ENCODE results near the gene BCAR1. TPM values are rescaled to one million over a fixed set of nuclear protein-coding genes. Genes with fewer than 3 reads are reported as not detected.
"Not testable (repeated sequence)": the region's sequence is repeated elsewhere in the genome, so short reads cannot be mapped to it uniquely, and the experiment has no call there.

BCAR1 gene
- total RNA-seq, 1 experiment from 2014 or later = 12.9 TPM

GRCh38 chr16:75256059-75256571 lies 4.7 kb upstream of the BCAR1 start:
- no peak for DNase-seq (ENCODE audit: low spot score)

DNA sequence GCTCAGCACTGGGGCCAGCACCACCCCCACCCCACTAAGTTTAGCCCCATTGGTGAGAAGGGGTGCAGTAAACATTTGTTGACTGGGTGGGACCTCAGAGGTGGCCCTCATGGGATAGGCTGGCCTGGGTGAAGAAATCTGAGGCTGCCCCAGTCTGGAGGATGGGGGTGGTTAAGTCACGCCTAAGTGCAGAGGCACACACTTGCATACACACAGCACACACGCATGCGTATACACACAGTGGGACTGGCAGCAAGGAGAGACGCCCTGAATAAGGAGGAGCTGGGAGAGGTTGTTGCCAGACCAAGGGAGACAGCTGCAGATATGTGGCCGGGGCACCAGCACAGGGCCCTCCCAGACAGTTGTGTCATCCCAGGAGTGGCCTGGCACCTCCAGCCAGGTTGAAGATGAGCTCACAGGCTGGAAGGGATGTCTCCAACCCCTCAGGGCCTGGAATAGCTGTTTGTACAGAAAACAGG lies 3.0 kb upstream of the BCAR1 start:
- DNase-seq (ENCODE audit: low spot score) = no peak

DNA sequence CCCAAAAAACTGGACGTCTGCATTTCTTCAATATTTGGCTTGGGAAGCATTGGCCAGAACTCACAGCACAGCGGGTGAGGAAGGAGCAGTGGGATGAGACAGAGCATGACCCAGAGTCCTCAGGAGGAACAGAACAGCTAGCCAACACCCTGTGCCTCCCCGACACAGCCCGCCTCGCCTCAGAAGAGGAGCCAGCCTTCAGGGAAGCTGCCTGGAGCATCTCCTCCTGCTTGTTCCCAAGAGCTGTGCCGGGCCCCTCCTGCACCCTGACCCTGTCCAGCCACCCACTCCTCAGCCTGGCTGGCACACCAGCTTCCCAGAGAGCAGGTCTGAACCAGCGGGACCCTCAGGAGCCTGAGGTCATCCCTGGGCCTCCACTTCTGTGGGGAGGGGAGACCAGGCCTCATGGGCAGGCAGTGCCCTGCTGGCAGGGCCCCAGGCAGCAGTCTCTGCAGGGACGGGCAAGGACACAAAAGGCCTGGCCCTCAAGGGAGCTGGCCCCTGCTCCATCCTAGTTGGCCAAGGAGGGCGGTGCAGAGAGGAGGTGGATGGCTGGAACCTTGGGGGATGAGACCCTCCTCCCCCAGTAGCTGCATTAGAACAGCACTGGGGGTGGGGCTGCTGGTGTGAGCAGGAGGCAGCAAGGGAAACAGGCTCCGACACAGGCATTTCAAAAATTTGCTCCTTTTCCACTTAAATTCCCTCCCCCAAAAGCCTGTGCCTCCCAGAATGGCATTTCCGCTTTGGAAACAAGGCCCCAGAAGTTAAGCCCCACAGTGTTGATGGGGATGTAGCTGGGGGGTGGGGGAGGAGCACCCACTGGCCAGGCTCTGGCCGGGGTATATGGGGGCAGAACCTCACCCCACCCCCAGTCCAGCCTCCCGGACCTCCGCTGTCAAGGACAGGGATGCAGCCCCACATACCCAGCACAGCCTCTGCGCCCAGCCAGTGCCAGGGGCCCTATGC lies 1.8 kb upstream of the BCAR1 start:
- no peak for DNase-seq (ENCODE audit: low spot score)

GRCh38 chr16:75252049-75252864 lies 833 bp upstream of the BCAR1 start:
- no peak for DNase-seq (ENCODE audit: low spot score)

- no peak for DNase-seq (ENCODE audit: low spot score)
Measured at GRCh38 chr16:75250809-75251279, 580 bp downstream of the BCAR1 start.

DNA sequence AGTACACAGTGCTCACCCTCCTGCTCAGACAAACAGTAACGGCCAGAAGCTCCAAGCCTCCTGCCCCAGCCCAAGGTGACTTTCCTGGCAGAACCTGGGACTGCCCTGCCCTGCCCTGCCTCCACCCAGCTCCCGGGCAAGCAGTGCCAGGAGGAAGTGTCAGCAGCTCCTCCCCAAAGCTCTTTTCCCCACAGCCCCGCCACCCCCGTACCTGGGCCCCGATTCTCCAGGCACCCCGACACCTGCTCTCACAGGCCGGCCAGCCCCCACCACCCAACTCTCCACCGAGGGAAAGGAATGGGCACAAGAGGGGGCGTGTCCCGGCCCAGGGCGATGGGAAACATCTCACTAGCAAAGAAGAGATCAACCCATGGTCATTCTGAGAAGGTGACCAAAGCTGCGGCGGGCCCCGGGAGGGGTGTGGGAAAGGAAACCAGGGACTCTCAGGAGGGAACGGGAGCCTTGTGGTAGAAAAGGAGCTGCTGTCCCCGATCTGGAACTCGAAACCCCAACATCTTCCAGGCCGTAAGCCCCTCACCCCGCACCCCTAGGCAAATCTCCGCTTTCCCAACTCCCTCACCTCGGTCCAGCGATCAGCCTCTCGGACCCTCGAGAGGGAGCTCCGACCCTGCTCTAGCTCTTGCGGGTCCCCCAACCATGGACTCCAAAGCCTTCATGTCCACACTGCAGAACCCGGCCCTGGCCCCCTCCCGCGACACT lies 1.2 kb downstream of the BCAR1 start:
- no peak for DNase-seq (ENCODE audit: low spot score)

DNA sequence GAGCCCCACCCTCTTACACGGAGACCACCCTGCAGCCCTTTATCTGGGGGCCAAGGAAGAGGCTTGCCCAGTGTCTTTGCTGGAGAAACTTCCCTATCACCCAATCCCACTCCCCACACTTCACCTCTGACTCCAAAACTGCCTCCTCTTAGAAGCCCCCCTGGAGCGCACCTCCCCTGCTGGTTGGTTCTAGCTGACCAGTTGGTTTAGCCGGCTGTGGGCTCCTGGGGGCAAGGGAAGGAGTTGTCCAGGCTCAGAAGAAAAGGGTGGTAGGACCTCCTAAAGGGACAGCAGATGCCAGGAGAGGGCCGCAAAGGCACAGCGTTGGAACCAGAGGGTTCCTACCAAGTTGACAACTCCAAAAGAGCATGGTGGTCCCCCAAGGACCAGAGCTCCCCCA lies 2.0 kb downstream of the BCAR1 start:
- no peak for DNase-seq (ENCODE audit: low spot score)

- DNase-seq (ENCODE audit: low spot score) = no peak
Measured at GRCh38 chr16:75248536-75249380, 2.7 kb downstream of the BCAR1 start.

DNA sequence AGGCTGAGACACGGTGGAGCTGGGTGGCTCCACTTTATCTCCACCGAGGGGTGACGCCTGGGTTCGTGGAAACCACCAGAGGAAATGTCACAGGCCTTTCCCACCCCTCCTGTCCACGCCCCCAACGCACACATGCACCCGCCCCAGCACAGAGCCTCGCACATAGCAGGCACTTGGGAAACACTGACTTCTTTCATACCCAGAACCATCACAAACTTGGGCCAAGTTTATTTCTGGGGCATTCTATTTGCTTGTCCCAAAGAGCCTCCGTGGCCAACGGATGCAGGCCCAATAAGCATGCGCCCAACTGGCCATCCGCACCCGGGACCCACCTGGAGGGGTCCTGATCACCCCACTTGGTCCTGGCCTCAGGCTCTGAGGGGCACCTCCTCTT lies 3.3 kb downstream of the BCAR1 start:
- no peak for DNase-seq (ENCODE audit: low spot score)

- no peak for DNase-seq (ENCODE audit: low spot score)
Measured at GRCh38 chr16:75247249-75247648, 4.2 kb downstream of the BCAR1 start.

DNA sequence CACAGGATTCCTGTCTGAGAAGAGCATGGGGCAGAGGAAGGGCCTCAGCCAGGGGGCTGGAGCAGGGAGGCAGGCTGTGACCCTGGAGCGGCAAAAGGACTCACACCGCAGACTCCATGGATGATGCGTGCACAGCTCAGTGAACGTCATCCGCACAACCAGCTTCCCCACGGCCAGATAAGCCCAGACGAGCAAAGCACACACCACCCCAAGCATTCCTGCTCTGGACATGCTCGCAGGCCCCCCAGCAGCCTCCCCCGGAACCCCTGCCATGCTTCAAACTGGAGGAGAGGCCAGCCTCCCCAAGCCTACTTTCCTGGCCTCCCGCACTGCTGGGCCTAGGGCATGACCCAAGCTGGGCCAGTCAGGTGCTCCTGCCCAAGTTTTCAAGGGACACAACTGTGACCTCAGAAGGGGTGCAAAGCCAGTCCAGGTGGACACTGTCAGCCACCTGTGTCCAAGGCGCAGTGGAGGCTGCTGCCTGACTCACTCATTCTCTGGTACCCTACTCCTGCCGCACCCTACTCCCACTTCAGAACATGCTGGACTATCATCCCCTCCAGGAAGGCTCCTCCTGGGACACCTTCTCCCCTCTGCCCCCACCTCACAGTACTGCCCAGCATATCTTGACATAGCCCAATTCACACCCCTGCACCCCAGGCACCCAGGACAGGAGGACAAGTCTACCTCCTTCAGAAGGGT lies 4.8 kb downstream of the BCAR1 start:
- DNase-seq (ENCODE audit: low spot score) = no peak

DNA sequence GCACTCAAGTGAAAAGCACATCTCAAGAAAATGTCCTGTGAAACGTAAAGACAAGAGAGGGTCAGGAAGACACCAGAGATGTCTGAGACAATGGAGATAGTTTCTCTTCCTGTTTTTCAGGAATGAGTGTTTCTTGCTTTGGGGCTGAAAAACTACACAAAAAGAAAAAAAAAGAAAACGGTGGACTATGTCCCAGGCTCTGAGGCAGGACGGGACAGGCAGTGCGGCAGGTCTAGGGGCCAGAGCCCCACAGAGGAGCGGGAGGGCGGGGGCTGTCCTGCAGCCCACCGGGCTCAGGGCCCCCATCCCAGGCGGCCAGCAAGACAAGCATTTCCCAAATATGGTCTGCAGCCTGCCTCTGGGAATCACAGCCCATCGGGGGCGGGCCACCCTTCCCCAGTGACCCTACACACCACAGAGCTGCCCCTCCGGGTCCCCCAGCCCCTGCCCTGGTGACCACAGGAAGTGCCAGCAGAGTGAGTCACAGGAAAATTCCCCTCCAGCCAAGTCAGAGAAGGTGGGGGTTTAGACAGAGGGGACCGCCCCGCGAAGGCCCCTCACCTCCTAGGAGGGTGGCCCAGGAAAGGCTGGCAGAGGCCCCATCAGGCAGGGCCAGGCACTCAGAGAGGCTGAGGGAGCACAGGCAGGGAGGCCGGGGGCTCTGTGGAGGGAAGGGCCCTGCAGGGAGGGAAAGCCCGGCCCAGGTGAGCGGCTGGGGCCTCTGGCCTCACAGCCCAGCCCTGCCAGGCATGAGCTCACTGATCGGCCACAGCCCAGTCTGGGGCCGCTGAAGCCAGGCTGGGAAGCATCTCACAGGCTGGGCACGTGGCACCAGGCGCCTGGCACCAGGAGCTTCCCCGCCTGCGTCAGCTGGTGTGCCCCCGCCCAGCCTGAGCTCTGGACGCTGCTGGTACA lies 6.3 kb downstream of the BCAR1 start:
- DNase-seq (ENCODE audit: low spot score) = peak; percentile 96

DNA sequence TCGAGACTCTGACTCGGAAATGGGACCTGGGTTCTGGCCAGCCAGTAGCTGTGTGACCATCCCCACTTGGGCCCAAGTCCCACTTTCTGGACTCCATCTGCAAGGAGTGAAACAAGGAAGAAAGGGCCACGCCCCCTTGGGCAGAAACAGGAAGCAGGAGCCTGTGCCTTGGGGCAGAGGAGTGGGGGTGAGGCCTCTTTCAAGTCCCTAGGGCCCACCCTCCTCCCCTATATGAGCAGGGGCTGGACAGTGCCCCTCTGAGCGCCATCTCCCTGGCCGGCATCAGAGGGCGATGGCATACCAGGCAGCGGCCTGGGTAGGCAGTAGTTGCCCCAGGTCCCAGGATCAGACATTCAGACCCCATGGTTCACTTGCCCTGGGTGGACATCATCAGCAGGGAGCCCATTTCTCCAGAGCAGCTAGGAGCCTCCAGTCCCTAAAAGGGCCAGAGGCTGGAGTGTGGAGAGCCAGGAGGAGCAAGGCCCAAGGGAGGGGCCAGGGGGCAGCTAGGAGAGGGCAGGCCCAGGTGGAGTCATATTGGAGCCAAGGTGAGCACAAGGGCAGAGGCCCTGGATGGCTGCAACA lies 7.1 kb downstream of the BCAR1 start:
- DNase-seq (ENCODE audit: low spot score) = peak; percentile 78

DNA sequence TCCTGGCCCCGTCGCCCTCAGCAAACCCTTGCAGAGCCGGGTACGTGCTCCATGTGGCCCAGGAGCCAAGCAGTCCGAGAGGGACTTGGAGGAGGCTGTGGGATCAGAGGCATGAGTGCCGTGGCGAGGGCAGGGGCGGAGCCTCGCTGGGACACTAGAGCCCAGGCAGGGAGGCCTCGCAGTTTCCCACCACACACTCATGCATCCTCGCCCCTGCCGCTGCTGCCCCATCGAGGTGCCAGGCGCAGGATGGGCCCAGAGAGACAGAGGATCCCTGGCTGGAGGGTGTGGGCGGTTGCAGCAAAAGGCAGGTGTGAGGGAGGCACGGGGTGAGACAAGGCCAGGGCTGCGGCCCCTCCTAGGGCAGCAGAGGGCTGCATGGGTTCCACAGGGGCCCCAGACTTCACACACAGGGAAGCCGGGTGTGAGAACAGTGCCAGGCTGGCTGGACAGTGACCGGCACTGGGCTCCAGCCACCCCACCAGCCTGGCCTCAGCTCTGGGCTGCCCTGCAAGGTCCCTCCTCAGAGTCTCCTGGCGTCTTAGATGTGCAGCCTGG lies 7.7 kb downstream of the BCAR1 start:
- DNase-seq (ENCODE audit: low spot score) = no peak

- DNase-seq (ENCODE audit: low spot score) = not testable (repeated sequence)
Measured at GRCh38 chr16:75242436-75243078, 8.9 kb downstream of the BCAR1 start.

GRCh38 chr16:75241955-75242354 lies 9.5 kb downstream of the BCAR1 start:
- DNase-seq (ENCODE audit: low spot score) = no peak

DNA sequence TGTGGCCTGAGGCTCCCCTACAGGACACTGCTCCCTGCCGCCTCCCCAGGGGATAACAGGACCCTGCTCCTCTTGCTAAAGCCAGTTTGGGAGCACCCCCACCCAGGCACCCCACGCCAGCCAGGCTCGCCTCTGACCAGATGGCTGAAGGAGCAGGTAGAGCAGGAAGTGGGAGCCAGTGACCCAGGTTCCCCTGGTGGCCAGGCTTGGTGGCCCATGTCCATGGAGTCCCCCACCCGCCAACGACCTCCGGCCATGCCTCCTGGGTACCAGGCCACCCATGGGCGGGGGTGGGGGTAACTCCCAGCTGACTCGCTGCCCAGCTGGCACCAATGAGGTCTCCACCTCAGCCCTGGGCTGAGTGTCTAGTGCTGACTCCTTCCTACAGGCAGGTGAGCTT lies 10.0 kb downstream of the BCAR1 start:
- DNase-seq (ENCODE audit: low spot score) = no peak

DNA sequence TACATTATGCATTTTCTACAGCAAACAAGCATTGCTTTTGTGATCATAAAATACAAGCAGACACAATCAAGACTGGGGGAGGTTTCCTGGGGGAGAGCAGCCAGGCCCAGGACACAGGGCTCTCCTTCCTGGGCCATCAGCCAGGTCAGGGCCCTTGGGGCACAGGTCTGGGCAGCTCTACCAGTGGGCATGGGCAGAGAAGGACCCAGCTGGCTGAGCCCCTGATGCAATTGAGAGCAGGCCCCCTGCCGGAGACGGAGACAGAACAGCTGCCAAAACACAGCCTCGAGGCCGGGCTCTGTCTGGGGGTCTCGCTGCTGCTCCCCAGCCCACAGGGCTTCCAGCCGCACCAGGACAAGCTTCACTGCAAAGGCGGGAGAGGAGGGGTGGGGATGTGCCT lies 10.8 kb downstream of the BCAR1 start:
- not testable (repeated sequence) for DNase-seq (ENCODE audit: low spot score)

All from H4 (cell line).